Dermis blood vessel endothelial cell (primary cell): ENCODE data around the gene DGCR8. TPM values are rescaled to one million over a fixed set of nuclear protein-coding genes. Genes with fewer than 3 reads are reported as not detected.

Source experiments
- DNase-seq: peaks from one replicate; pipeline ENCODE4 v3.0.0; 2010
- total RNA-seq: library from RNA; depleted of rRNA; stranded (reverse); fragments of >200 nt; gene quantifications from 2 replicates; pipeline ENCODE4 v1.2.3, GENCODE V29; 2014

The DGCR8 gene
- total RNA-seq, 1 donor from 2014 or later = 30.3 TPM

DNA sequence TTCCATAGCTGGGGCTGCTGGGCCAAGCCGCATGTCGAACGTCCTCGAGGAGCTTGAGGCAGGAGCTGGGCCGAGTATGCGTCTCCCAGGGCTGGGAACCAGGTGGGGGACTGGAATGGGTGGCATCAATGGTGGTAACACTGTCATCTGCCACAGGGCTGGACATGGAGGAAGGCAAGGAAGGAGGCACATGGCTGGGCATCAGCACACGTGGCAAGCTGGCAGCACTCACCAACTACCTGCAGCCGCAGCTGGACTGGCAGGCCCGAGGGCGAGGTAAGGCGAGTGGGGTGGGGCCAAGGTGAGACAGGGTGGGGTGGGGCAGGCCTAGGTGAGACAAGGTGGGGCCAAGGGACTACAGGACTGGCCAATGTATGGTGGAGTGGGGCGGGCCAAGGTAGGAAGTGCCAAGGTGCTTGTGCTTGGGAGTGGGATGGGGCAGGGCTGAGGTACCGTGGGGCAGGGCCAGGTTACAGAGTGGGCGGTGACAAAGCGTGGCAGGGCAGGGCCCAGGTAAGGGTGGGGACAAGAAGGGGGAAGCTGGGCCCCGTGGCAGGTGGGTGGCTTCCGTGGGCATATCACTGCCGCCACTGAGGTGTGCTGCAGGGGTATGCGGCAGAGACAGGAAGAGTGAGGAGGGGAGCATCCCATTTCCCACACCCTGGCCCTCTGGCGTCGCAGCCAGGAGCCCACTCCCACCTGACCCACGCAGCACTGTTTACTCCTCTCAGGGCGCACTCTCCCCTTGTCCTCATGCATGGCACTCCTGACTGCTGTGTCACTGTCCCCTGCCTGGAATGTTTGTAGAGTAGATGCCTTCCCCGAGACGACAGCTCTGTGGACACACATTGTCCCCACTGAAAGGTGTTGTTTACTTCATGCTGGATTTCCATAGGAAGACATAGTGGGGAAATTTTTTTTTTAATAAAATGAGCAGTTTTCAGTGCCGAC lies 27.5 kb upstream of the DGCR8 start:
- no peak for DNase-seq

DNA sequence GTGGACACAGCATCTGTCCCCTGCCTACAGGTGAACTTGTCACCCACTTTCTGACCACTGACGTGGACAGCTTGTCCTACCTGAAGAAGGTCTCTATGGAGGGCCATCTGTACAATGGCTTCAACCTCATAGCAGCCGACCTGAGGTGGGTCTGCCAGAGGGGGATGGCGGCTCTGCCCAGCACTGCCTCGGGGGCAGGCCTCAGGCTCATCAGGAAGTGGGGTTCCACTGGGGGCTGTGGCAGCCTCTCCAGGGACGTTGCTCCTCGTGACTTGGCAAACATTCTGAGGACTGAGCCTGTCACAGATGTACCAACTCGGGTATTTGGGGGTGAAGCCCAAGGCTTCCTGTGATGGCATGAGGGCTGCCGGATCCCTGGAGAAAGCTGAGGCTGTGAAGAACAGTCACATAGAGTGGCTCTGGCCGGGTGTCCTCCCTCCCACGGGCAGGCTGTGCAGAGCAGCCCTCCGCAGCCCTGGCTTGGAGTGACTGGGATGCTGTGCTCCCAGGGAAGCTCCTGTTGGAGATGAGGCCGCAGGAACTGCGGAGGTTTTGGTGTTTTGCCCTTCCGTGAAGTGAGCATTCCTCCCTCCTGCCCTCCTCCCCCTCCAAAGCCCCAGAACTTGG lies 26.5 kb upstream of the DGCR8 start:
- no peak for DNase-seq

DNA sequence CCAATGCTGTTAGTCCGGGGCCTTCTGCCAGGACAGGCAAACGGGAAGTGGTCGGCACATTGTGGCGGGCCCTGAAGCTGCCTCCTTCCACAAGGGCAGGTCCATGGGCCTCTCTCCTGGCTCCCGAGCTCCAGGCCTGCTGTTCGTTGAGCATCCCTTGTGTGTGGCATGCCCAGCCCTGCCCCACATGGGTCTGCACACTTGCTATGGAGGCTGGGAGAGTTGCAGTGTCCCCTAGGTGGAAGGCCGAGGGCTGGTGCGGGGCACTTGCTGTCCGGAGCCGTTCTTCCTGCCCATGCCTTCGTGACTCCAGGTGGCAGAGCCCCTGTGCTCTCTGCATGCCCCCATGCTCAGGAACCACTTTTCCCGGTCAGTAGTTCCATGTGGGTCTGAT lies 26.0 kb upstream of the DGCR8 start:
- no peak for DNase-seq

GRCh38 chr22:20054485-20054884 lies 25.6 kb upstream of the DGCR8 start:
- DNase-seq = no peak

DNA sequence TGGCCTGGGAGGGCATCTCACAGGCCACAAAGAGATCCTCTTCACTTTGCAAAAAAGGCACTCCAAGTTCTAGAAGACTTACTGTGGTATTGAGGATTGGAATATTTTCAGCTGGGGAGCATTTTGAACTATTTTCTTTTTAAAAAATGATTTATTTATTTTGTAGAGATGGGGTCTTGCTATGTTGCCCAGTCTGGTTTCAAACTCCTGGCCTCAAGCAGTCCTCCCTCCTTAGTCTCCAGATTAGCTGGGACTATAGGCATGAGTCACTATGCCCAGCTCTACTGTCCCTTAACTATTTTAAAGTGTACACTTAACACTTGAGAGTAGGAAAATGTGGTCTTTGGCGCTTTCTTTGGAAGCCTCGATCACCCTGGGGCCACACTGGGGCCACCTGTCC lies 24.9 kb upstream of the DGCR8 start:
- DNase-seq = no peak

GRCh38 chr22:20055654-20056053 lies 24.4 kb upstream of the DGCR8 start:
- DNase-seq = no peak

- no peak for DNase-seq
Measured at GRCh38 chr22:20056161-20056560, 23.9 kb upstream of the DGCR8 start.

DNA sequence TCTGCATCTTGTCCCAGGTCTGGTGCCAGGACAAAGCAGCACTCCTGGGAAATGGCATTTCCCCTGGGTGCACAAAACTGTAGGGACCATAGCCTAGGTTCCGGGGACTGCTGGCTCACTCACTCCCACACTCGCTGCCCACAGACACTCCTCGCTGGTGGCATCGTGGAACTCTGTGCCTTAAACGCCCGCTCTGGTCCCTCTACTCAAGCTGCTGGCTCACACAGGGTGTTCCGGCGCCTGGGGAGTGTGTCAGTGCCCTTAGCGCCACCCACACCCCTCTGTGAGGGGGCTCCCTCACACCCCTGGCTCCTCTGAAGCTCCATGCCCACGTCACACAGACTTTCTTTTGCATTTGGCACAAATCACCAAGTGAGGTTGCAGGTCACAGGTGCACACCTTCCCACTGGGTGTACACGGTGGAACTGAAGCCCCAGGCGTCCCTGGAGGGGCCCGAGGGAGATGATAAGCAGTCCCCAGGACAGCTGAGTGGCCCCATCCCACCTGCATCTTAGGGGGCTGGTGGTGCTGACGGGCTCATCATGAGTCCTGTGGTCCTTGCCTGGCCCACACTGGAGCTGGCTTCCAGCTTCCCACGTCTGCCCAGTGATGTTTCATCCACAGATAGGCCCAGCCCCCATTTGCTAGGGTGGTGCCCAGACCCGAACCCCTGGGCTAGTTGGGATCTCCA lies 23.2 kb upstream of the DGCR8 start:
- DNase-seq = no peak

GRCh38 chr22:20057596-20058268 lies 22.3 kb upstream of the DGCR8 start:
- DNase-seq = no peak

DNA sequence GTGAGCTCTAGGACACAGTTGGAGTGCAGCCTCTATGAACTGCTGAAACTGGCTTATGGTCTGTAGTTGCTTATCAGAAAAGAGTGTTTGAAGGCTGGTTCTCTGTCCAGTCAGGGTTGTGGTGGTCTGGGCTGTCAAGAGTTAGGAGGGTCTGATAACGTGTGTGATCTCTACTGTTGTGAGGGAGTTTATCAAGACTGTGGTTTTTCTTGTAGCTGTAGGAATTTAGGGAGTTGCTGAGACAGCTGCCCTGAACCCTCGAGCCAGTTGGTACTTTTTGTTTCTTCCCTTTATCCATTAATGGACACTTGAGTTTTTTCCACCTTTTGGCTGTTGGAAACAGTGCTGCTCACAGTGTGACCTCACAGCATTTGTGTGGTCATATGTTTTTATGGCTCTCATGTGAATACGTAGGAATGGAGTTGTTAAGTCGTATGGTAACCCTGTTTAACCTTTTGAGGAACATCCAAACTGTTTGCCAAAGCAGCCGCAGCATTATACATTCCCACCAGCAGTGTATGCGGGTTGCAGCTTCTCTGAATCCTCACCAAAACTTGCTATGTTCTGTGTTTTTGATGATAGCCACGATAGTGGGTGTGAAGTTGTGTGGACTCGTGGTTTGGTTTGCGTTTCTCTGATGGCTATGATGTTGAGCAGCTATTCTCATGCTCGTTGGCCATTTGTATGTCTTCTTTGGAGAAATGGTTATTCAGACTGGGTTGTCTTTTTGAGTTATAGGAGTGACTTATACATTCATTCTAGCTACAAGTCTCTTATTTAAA lies 20.9 kb upstream of the DGCR8 start:
- DNase-seq = no peak

GRCh38 chr22:20060700-20061480 lies 19.2 kb upstream of the DGCR8 start:
- DNase-seq = no peak

- peak; percentile 93 for DNase-seq
Measured at GRCh38 chr22:20061481-20061861, 18.6 kb upstream of the DGCR8 start.

GRCh38 chr22:20062043-20062765 lies 17.8 kb upstream of the DGCR8 start:
- DNase-seq = no peak

- DNase-seq = peak; percentile 88
Measured at GRCh38 chr22:20062766-20063083, 17.3 kb upstream of the DGCR8 start.

GRCh38 chr22:20063271-20064139 lies 16.5 kb upstream of the DGCR8 start:
- no peak for DNase-seq

- DNase-seq = no peak
Measured at GRCh38 chr22:20064140-20064480, 15.9 kb upstream of the DGCR8 start.

DNA sequence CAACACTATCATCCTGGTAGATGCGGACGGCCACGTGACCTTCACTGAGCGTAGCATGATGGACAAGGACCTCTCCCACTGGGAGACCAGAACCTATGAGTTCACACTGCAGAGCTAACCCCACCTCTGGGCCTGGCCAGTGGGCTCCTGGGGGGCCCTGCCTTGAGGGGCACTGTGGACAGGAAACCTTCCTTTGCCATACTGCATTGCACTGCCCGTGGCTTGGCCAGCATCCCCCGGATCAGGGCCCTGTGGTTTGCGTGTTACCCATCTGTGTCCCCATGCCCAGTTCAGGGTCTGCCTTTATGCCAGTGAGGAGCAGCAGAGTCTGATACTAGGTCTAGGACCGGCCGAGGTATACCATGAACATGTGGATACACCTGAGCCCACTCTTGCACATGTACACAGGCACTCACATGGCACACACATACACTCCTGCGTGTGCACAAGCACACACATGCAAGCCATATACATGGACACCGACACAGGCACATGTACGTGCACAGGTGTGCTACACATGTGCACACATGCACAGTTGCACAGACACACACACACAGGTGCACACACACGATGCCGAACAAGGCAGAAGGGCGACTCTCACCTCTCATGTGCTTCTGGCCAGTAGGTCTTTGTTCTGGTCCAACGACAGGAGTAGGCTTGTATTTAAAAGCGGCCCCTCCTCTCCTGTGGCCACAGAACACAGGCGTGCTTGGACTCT lies 15.3 kb upstream of the DGCR8 start:
- no peak for DNase-seq

DNA sequence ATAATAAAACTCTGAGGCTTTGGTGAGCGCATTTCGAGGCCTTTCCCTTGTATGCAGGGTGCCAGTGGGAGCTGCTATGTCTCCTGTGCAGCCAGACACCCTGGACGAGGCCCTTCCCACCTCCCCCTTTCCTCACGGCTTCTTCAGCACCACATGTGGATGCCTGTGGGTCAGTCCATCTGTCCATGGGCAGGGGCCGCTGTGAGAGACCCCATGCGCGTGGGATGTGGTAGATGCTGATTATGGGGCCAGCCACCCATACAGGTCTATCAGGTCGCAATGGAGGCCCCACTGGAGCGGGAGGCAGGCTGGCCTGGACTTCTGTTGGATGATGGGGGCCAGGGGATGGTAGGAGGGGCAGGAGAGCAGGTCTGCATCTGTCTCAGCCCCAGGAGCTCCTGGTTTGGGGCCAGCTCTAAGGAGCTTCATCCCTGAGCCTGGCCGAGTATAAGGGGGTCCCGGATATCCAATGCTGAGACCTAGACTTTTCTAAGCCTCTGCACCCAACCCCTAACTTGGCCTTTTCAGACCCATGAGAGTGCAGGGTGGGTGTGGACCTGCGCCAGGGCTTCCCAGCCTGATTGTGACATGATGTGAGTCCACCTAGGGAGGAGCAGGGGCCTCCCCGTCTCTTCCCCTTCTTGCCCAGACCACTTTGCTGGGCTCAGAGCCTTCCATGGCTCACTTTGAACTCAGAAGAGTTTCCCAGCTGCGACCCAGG lies 14.0 kb upstream of the DGCR8 start:
- DNase-seq = no peak
